H9 (cell line): ENCODE measurements around the gene LRPAP1. TPM values are rescaled to one million over a fixed set of nuclear protein-coding genes. Genes with fewer than 3 reads are reported as not detected.

ENCODE experiments used
- DNase-seq: peaks from one replicate; pipeline ENCODE4 v3.0.0-alpha.2; 2017
- H2AFZ ChIP-seq: one replicate; pipeline ENCODE4 v1.6.1; 2013; ENCODE audit warnings: mild to moderate bottlenecking, low read length, control low read depth, moderate library complexity
- H2AK5ac ChIP-seq: 2 replicates; pipeline ENCODE4 v1.6.1; 2013; ENCODE audit warnings: low read length, control low read depth, mixed read lengths; ENCODE audit not compliant: insufficient read length
- H2BK120ac ChIP-seq: one replicate; pipeline ENCODE4 v1.6.1; 2013; ENCODE audit warnings: low read depth, mild to moderate bottlenecking, low read length, control low read depth, inconsistent platforms; ENCODE audit not compliant: poor library complexity, severe bottlenecking
- H2BK12ac ChIP-seq: 2 replicates; pipeline ENCODE4 v1.6.1; 2013; ENCODE audit warnings: low read length, control low read depth, mixed read lengths, low read depth; ENCODE audit not compliant: insufficient read length
- H2BK15ac ChIP-seq: 2 replicates; pipeline ENCODE4 v1.6.1; 2013; ENCODE audit warnings: low read depth, low read length, control low read depth
- H2BK20ac ChIP-seq: one replicate; pipeline ENCODE4 v1.6.1; 2013; ENCODE audit warnings: low read depth, mild to moderate bottlenecking, low read length, control low read depth, inconsistent platforms; ENCODE audit not compliant: poor library complexity, severe bottlenecking
- H2BK5ac ChIP-seq: 2 replicates; pipeline ENCODE4 v1.6.1; 2013; ENCODE audit warnings: low read length, control low read depth, mixed read lengths; ENCODE audit not compliant: insufficient read length
- H3K14ac ChIP-seq: 2 replicates; pipeline ENCODE4 v1.6.1; 2013; ENCODE audit warnings: low read length, control low read depth; ENCODE audit not compliant: insufficient read depth
- H3K18ac ChIP-seq: 2 replicates; pipeline ENCODE4 v1.6.1; 2013; ENCODE audit warnings: low read depth, mild to moderate bottlenecking, mixed read lengths, low read length, control low read depth; ENCODE audit not compliant: insufficient read length
- H3K23ac ChIP-seq: 2 replicates; pipeline ENCODE4 v1.6.1; 2013; ENCODE audit warnings: low read length, control low read depth, mixed read lengths, low read depth; ENCODE audit not compliant: insufficient read length
- H3K23me2 ChIP-seq: 2 replicates; pipeline ENCODE4 v1.6.1; 2013; ENCODE audit warnings: low read depth, mild to moderate bottlenecking, mixed read lengths, low read length, control low read depth; ENCODE audit not compliant: insufficient read length, poor library complexity, severe bottlenecking
- H3K27ac ChIP-seq: 2 replicates; pipeline ENCODE4 v1.5.1; 2013; ENCODE audit warnings: low read length, control low read depth, mixed read lengths, low read depth; ENCODE audit not compliant: insufficient read length
- H3K27me3 ChIP-seq: 2 replicates; pipeline ENCODE4 v1.6.1; 2013; ENCODE audit warnings: low read length, control low read depth, inconsistent platforms; ENCODE audit not compliant: insufficient read depth
- H3K4ac ChIP-seq: 2 replicates; pipeline ENCODE4 v1.6.1; 2013; ENCODE audit warnings: low read depth, mild to moderate bottlenecking, control low read depth, inconsistent platforms, low read length, moderate library complexity
- H3K4me1 ChIP-seq: 2 replicates; pipeline ENCODE4 v1.6.1; 2013; ENCODE audit warnings: low read length, control low read depth, inconsistent platforms; ENCODE audit not compliant: insufficient read depth
- H3K4me2 ChIP-seq: 2 replicates; pipeline ENCODE4 v1.6.1; 2013; ENCODE audit warnings: low read length, control low read depth, mixed read lengths; ENCODE audit not compliant: insufficient read length, insufficient read depth
- H3K56ac ChIP-seq: 2 replicates; pipeline ENCODE4 v1.6.1; 2013; ENCODE audit warnings: low read depth, mild to moderate bottlenecking, mixed read lengths, low read length, control low read depth; ENCODE audit not compliant: insufficient read length
- H3K79me1 ChIP-seq: 2 replicates; pipeline ENCODE4 v1.6.1; 2013; ENCODE audit warnings: low read depth, mild to moderate bottlenecking, moderate library complexity, low read length, control low read depth, inconsistent platforms; ENCODE audit not compliant: insufficient read depth, poor library complexity, severe bottlenecking
- H3K79me2 ChIP-seq: 2 replicates; pipeline ENCODE4 v1.6.1; 2013; ENCODE audit warnings: low read length, control low read depth, inconsistent platforms; ENCODE audit not compliant: insufficient read depth
- H3K9ac ChIP-seq: 2 replicates; pipeline ENCODE4 v1.6.1; 2013; ENCODE audit warnings: low read length, control low read depth, mixed read lengths; ENCODE audit not compliant: insufficient read length; ENCODE audit errors: extremely low read depth
- H3K9me3 ChIP-seq: one replicate; pipeline ENCODE4 v1.6.1; 2013; ENCODE audit warnings: low read depth, low read length, inconsistent platforms; ENCODE audit not compliant: control insufficient read depth
- H3T11ph ChIP-seq: one replicate; pipeline ENCODE4 v1.6.1; 2013; ENCODE audit warnings: mild to moderate bottlenecking, low read length, control low read depth, inconsistent platforms
- H4K20me1 ChIP-seq: one replicate; pipeline ENCODE4 v1.6.1; 2013; ENCODE audit not compliant: control insufficient read depth, insufficient read length, insufficient read depth
- H4K5ac ChIP-seq: 2 replicates; pipeline ENCODE4 v1.6.1; 2013; ENCODE audit warnings: low read depth, mild to moderate bottlenecking, mixed read lengths, low read length, control low read depth; ENCODE audit not compliant: insufficient read length
- H4K8ac ChIP-seq: replicated peaks from 2 replicates; pipeline ENCODE4 v1.6.1; 2013; ENCODE audit warnings: low read length, control low read depth, mixed read lengths, low read depth; ENCODE audit not compliant: insufficient read length
- H4K91ac ChIP-seq: 2 replicates; pipeline ENCODE4 v1.6.1; 2013; ENCODE audit warnings: low read depth, mild to moderate bottlenecking, moderate library complexity, mixed read lengths, low read length, control low read depth; ENCODE audit not compliant: insufficient read length
- H3K27ac Mint-ChIP-seq, 3 experiments: 2 replicates in 2 of 3; 3 replicates in 1 of 3; pipeline ENCODE4 v1.8.0; 2020 to 2021; ENCODE audit warnings: mixed read lengths in 3 of 3, mild to moderate bottlenecking in 1 of 3, moderate library complexity in 1 of 3
- H3K27me3 Mint-ChIP-seq: 2 replicates; pipeline ENCODE4 v1.8.0; 2021; ENCODE audit warnings: low read depth, mild to moderate bottlenecking, moderate library complexity, mixed read lengths
- H3K36me3 Mint-ChIP-seq, 3 experiments: 2 replicates in 2 of 3; 3 replicates in 1 of 3; pipeline ENCODE4 v1.8.0; 2020 to 2021; ENCODE audit warnings: low read depth in 3 of 3, mixed read lengths in 3 of 3; ENCODE audit not compliant: insufficient read depth in 1 of 3
- H3K4me1 Mint-ChIP-seq, 2 experiments: 2 replicates each; pipeline ENCODE4 v1.8.0; 2020; ENCODE audit warnings: mixed read lengths in 2 of 2
- H3K4me3 Mint-ChIP-seq, 2 experiments: 2 replicates in 1 of 2; 3 replicates in 1 of 2; pipeline ENCODE4 v1.8.0; 2020 to 2021; ENCODE audit warnings: mild to moderate bottlenecking in 2 of 2, mixed read lengths in 2 of 2, moderate library complexity in 1 of 2
- H3K9me3 Mint-ChIP-seq, 2 experiments: 2 replicates in 1 of 2; 3 replicates in 1 of 2; pipeline ENCODE4 v1.8.0; 2020; ENCODE audit warnings: mild to moderate bottlenecking in 2 of 2, mixed read lengths in 2 of 2, moderate library complexity in 1 of 2
- CTCF ChIP-seq: fragments of 200-600 bp; sonication (generic); conservative IDR thresholded peaks from 3 replicates; pipeline ENCODE4 v1.8.0; 2021; ENCODE audit warnings: antibody characterized with exemption, mild to moderate bottlenecking
- WGBS: extraction: QIAGEN DNeasy Blood & Tissue Kit; methylation state at CpG from one replicate; pipeline ENCODE4 v1.1.7; 2013; ENCODE audit warnings: missing lambda C conversion rate, low lambda C conversion rate, mixed read lengths; ENCODE audit not compliant: insufficient read length; ENCODE audit errors: extremely low coverage; 5-methylcytosine and 5-hydroxymethylcytosine counted together
- total RNA-seq: library from RNA; stranded (reverse); gene quantifications from 2 replicates; pipeline ENCODE4 v1.2.1, GENCODE V29; 2021

LRPAP1 gene
- total RNA-seq, 1 experiment from 2014 or later, result 85.9 TPM

- no peak overlapping the region for H3K9ac ChIP-seq
- H3K56ac ChIP-seq, result no peak overlapping the region
- H3T11ph ChIP-seq, result no peak overlapping the region
- no peak overlapping the region for H3K27ac ChIP-seq
- WGBS, result no CpG with 5 or more reads among the region's 19 CpGs
- no peak for TF ChIP-seq CTCF
- no peaks in the 10 kb centered on the region; the same call in 1 of the 2 replicates for H3K27me3 Mint-ChIP-seq
- H3K4me2 ChIP-seq, result no peak overlapping the region
- no peak overlapping the region for H3K4me3 Mint-ChIP-seq
- no peak overlapping the region for H4K8ac ChIP-seq
- no peak overlapping the region for H2BK15ac ChIP-seq
- H3K9me3 Mint-ChIP-seq, result no peaks in the 10 kb centered on the region
- H2BK20ac ChIP-seq, result no peak overlapping the region
- no peaks in the 10 kb centered on the region for H3K9me3 ChIP-seq
- no peak overlapping the region for H4K91ac ChIP-seq
- H4K5ac ChIP-seq, result no peak overlapping the region
- H3K79me2 ChIP-seq, result no peaks in the 10 kb centered on the region; the same call in 1 of the 2 replicates
- no peak for DNase-seq
- no peaks in the 10 kb centered on the region for H3K27me3 ChIP-seq
- no peaks in the 10 kb centered on the region for H3K23me2 ChIP-seq
- H2AFZ ChIP-seq, result no peak overlapping the region
- H3K14ac ChIP-seq, result no peak overlapping the region
- no peak overlapping the region for H2BK12ac ChIP-seq
- no peak overlapping the region for H3K18ac ChIP-seq
- no peak overlapping the region for H3K4ac ChIP-seq
- no peaks in the 10 kb centered on the region for H4K20me1 ChIP-seq
- H3K4me1 Mint-ChIP-seq, result peaks cover 0 to 9% of the 10 kb centered on the region in 2 experiments; a peak in 2 of 4 replicates
- no peaks in the 10 kb centered on the region for H3K4me1 ChIP-seq
- H3K23ac ChIP-seq, result no peak overlapping the region
- H2BK5ac ChIP-seq, result no peak overlapping the region
- H3K27ac Mint-ChIP-seq, result no peak overlapping the region
- H2BK120ac ChIP-seq, result no peak overlapping the region
- H2AK5ac ChIP-seq, result no peak overlapping the region
- H3K36me3 Mint-ChIP-seq, result peaks cover 21 to 52% (median 52%) of the 10 kb centered on the region in 3 experiments
- H3K79me1 ChIP-seq, result no peaks in the 10 kb centered on the region
Measured at GRCh38 chr4:3522651-3523050, 9.6 kb downstream of the LRPAP1 start.
